ENCODE data around the gene SYTL3.

GRCh38 chr6:158622545-158623190 lies 27.2 kb upstream of the SYTL3 start:
- no peak for TF ChIP-seq YY1 (IDR thresholded peaks at IDR 0.05; ENCODE audit: insufficient read depth, insufficient read length)
- no peak for TF ChIP-seq ZNF274 (IDR thresholded peaks at IDR 0.05; ENCODE audit: low read depth, low read length)

All from NT2/D1 (cell line).